AG09319 (cell line): ENCODE results near the gene UNC13B.

Experiments
- DNase-seq: peaks from one replicate; pipeline ENCODE4 v3.0.0-alpha.2; 2010; ENCODE audit warnings: low read depth; ENCODE audit errors: extremely low read depth
- TF ChIP-seq, protein P1 (sequence below): IDR thresholded peaks from 2 replicates; pipeline ENCODE4 v1.5.1; 2011; ENCODE audit warnings: low read depth, mild to moderate bottlenecking, inconsistent platforms, low read length, moderate library complexity

Gene UNC13B

DNA sequence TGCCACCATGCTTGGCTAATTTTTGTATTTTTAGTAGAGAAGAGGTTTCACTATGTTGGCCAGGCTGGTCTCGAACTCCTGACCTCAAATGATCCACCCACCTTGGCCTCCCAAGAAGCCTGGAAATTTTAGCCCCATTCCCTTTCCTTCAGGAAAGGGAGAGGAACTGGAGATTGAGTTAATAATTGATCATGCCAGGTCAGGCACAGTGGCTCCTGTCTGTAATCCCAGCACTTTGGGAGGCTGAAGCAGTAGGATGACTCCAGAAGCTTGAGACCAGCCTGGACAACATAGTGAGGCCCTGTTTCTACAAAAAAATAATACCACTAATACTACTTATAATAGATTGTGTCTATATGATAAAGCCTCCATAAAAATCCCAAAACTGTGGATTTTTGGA lies 124.6 kb downstream of the UNC13B start:
- TF ChIP-seq, protein P1, sequence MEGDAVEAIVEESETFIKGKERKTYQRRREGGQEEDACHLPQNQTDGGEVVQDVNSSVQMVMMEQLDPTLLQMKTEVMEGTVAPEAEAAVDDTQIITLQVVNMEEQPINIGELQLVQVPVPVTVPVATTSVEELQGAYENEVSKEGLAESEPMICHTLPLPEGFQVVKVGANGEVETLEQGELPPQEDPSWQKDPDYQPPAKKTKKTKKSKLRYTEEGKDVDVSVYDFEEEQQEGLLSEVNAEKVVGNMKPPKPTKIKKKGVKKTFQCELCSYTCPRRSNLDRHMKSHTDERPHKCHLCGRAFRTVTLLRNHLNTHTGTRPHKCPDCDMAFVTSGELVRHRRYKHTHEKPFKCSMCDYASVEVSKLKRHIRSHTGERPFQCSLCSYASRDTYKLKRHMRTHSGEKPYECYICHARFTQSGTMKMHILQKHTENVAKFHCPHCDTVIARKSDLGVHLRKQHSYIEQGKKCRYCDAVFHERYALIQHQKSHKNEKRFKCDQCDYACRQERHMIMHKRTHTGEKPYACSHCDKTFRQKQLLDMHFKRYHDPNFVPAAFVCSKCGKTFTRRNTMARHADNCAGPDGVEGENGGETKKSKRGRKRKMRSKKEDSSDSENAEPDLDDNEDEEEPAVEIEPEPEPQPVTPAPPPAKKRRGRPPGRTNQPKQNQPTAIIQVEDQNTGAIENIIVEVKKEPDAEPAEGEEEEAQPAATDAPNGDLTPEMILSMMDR, result no peak
- DNase-seq, result no peak

DNA sequence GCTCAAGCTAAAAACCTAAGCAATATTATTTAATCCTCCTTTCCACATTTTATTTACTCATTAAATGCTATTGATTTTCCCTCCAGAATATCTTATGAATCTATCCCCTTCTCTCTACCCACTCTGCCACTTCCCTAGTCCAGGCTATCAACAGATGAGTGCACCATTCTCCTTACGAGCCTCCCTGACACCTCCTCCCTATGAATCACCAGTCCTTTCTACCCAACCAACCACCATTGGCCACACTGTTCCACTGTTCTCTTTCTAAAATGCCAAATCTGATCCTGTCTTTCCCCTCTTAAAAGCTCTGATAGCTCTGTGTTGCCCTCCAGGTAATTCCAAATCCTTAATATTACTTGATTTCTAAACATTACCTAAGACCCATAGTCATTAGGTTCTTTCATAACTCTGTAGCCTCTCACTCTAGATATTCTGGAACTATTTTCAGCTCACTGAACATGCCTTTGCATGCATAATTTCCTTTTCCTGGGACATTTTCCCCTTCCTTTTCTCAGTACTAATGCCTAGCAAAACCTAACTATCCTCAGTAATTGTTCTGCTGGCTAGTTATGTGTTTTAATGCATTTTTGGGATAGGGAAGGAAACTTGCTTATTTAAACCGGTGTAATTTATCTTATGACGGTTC lies 126.3 kb downstream of the UNC13B start:
- no peak for DNase-seq
- TF ChIP-seq, protein P1, result no peak

DNA sequence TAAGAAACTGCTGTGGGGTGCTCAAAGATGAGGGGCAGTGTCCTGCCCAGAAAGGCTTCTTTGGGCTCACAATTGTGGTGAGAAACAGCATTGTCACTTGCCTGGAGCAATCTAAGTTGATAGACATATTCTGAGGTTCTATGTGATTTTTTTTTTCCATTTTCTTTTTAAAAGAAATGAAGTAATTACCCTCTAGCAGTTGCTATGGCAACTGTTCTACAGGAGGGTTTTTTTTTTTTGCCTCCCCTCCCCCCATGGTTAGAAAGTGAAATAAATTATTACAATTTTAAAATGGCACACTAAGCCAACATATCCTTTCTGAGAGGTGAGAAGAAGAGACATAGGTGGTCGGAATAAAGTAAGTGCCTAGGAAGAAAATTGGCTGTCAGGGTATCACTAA lies 127.0 kb downstream of the UNC13B start:
- TF ChIP-seq, protein P1, result no peak
- no peak for DNase-seq

DNA sequence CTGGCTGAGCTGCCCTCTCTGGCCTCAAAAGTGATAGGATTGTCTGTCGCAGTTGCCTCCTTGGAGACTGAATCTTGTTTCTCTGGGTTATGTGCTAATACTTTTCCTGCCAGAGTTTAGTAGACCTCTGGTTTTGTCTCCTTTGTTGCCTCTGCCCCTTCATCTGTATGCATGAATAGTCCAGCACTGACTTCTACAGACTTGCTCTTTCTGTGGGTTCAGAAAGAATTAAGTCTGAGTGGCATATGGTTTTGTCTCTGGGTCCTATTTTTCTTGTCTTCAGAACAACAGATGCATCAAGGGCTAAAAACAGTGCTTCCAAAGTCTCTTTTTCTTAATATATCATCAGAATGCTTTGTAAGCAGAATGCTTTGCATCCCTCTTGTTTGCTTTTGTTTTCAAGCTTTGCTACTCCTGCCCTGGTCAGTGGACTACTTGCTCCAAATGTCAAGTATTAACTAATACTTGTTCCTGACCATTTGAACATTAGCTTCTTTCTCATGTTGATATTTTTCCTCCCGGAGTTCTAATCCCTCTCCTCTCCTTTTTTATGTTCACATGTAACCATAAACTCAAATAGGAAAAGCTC lies 131.7 kb downstream of the UNC13B start:
- TF ChIP-seq, protein P1, result no peak
- no peak for DNase-seq

DNA sequence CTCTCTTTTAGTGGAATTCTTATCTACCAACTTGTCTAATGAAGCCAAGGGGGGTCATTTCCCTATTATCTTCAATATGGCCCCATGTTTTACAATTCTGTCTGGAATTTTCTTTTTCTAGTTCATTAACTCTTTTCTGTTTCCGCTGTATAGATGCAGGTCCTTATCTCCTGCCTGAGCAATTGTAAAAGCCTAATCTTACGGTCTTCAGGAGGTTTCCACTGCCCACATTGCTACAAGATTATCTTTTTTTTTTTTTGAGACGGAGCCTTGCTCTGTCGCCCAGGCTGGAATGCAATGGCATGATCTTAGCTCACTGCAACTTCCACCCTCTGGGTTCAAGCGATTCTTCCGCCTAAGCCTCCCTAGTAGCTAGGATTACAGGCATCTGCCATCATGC lies 132.3 kb downstream of the UNC13B start:
- TF ChIP-seq, protein P1, result no peak
- DNase-seq, result no peak

DNA sequence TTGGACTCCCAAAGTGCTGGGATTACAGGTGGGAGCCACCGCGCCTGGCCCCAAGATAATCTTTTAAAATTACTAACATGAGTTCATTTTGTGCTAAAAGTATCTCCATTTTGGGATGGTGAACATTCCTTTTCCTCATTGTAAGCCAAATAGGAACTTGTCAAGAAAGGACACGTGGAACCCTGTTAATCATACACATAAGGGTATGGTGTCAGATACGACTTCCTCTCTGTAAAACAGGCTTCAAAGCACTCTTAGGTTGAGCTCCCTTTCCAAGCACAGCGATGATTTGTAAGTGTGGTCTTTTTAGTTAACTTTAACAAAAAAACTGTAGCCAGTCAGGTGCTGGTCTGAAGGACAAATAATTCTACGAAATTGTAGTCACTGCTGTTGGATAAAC lies 132.7 kb downstream of the UNC13B start:
- DNase-seq, result no peak
- TF ChIP-seq, protein P1, result no peak

DNA sequence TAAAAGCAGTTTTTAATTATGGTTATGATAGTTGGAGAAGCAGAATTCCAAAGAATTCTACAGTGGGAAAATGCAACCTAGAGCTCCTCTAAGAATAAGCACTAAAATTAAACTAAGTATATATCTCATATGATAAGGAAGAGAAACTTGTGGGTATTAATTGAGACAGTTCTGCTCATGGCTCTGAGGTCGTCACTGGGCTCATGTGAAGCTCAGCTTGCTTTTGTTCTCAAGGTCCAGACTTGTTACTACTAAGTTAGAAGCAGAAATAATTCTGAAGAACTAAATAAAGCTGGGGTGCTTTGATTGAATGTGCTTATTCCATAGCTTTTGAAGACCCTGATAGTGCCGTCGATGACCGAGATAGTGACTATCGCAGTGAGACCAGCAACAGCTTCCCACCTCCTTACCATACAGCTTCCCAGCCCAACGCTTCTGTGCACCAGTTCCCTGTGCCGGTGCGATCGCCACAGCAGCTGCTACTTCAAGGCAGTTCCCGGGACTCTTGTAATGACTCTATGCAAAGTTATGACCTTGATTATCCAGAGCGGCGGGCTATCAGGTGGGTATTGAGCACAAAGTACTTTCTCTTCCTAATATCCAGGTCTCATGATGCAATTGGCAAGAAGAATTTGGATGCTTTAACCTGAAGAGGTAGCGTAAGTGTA lies 133.7 kb downstream of the UNC13B start:
- no peak for DNase-seq
- TF ChIP-seq, protein P1, result no peak
